ENCODE data around the gene NUP98.
"Not testable (repeated sequence)": the region's sequence is repeated elsewhere in the genome, so short reads cannot be mapped to it uniquely, and the experiment has no call there.

Gene NUP98

GRCh38 chr11:3669742-3670183 is 127.6 kb downstream of the NUP98 start:
- ATAC-seq: no peak

GRCh38 chr11:3669128-3669527 is 128.2 kb downstream of the NUP98 start:
- no peak for ATAC-seq
- DNase-seq: no peak

More at GRCh38 chr11:3669742-3670183, 127.6 kb downstream of the NUP98 start:
- DNase-seq: no peak

GRCh38 chr11:3667149-3668035 is 130.0 kb downstream of the NUP98 start:
- ATAC-seq: no peak

GRCh38 chr11:3666023-3666530 is 131.3 kb downstream of the NUP98 start:
- ATAC-seq (no peak), DNase-seq (no peak)

More at GRCh38 chr11:3667149-3668035, 130.0 kb downstream of the NUP98 start:
- DNase-seq: no peak

- DNase-seq: no peak
- ATAC-seq: no peak
Observed at GRCh38 chr11:3665336-3666022, 131.9 kb downstream of the NUP98 start.

- no peak for ATAC-seq
- no peak for DNase-seq
Observed at GRCh38 chr11:3664032-3664630, 133.2 kb downstream of the NUP98 start.

GRCh38 chr11:3662856-3663255 is 134.5 kb downstream of the NUP98 start:
- DNase-seq (no peak), ATAC-seq (no peak)

GRCh38 chr11:3660960-3661359 is 136.4 kb downstream of the NUP98 start:
- no peak for DNase-seq
- no peak for ATAC-seq

GRCh38 chr11:3659595-3660515 is 137.5 kb downstream of the NUP98 start:
- ATAC-seq: no peak
- no peak for DNase-seq

- no peak for ATAC-seq
- no peak for DNase-seq
Observed at GRCh38 chr11:3658252-3658651, 139.1 kb downstream of the NUP98 start.

GRCh38 chr11:3657331-3657730 is 140.0 kb downstream of the NUP98 start:
- ATAC-seq: not testable (repeated sequence)

GRCh38 chr11:3655547-3655946 is 141.8 kb downstream of the NUP98 start:
- no peak for ATAC-seq

More at GRCh38 chr11:3657331-3657730, 140.0 kb downstream of the NUP98 start:
- not testable (repeated sequence) for DNase-seq

GRCh38 chr11:3652514-3652913 is 144.8 kb downstream of the NUP98 start:
- DNase-seq, ATAC-seq: not testable (repeated sequence)

More at GRCh38 chr11:3655547-3655946, 141.8 kb downstream of the NUP98 start:
- DNase-seq: no peak

GRCh38 chr11:3649374-3649773 is 148.0 kb downstream of the NUP98 start:
- not testable (repeated sequence) for ATAC-seq, DNase-seq

- not testable (repeated sequence) for DNase-seq, ATAC-seq
Observed at GRCh38 chr11:3648843-3649242, 148.5 kb downstream of the NUP98 start.

GRCh38 chr11:3645552-3645951 is 151.8 kb downstream of the NUP98 start:
- DNase-seq: no peak
- no peak for ATAC-seq

GRCh38 chr11:3644817-3645235 is 152.5 kb downstream of the NUP98 start, which contains the start of gene ART1:
ART1 (plus strand) TSS chr11:3645128; CDS start chr11:3659214, 14,086 bp downstream.
- DNase-seq: no peak
- ATAC-seq: no peak

GRCh38 chr11:3643102-3643546 is 154.2 kb downstream of the NUP98 start:
- not testable (repeated sequence) for ATAC-seq, DNase-seq

GRCh38 chr11:3642071-3642951 is 155.0 kb downstream of the NUP98 start:
- ATAC-seq (peak; percentile 90), DNase-seq (peak; percentile 78)

GRCh38 chr11:3641701-3642070 is 155.7 kb downstream of the NUP98 start, which contains the start of gene ART5:
ART5 (minus strand) TSS chr11:3641992; CDS start chr11:3641862, 130 bp downstream.
- DNase-seq: no peak
- ATAC-seq: no peak
